H9 (cell line): ENCODE results near the gene HS6ST2. TPM values are rescaled to one million over a fixed set of nuclear protein-coding genes. Genes with fewer than 3 reads are reported as not detected.

Source experiments
- DNase-seq: peaks from one replicate; pipeline ENCODE4 v3.0.0-alpha.2; 2017
- H2AFZ ChIP-seq: one replicate; pipeline ENCODE4 v1.6.1; 2013; ENCODE audit warnings: mild to moderate bottlenecking, low read length, control low read depth, moderate library complexity
- H2AK5ac ChIP-seq: 2 replicates; pipeline ENCODE4 v1.6.1; 2013; ENCODE audit warnings: low read length, control low read depth, mixed read lengths; ENCODE audit not compliant: insufficient read length
- H2BK120ac ChIP-seq: one replicate; pipeline ENCODE4 v1.6.1; 2013; ENCODE audit warnings: low read depth, mild to moderate bottlenecking, low read length, control low read depth, inconsistent platforms; ENCODE audit not compliant: poor library complexity, severe bottlenecking
- H2BK12ac ChIP-seq: 2 replicates; pipeline ENCODE4 v1.6.1; 2013; ENCODE audit warnings: low read length, control low read depth, mixed read lengths, low read depth; ENCODE audit not compliant: insufficient read length
- H2BK15ac ChIP-seq: 2 replicates; pipeline ENCODE4 v1.6.1; 2013; ENCODE audit warnings: low read depth, low read length, control low read depth
- H2BK20ac ChIP-seq: one replicate; pipeline ENCODE4 v1.6.1; 2013; ENCODE audit warnings: low read depth, mild to moderate bottlenecking, low read length, control low read depth, inconsistent platforms; ENCODE audit not compliant: poor library complexity, severe bottlenecking
- H2BK5ac ChIP-seq: 2 replicates; pipeline ENCODE4 v1.6.1; 2013; ENCODE audit warnings: low read length, control low read depth, mixed read lengths; ENCODE audit not compliant: insufficient read length
- H3K14ac ChIP-seq: 2 replicates; pipeline ENCODE4 v1.6.1; 2013; ENCODE audit warnings: low read length, control low read depth; ENCODE audit not compliant: insufficient read depth
- H3K18ac ChIP-seq: 2 replicates; pipeline ENCODE4 v1.6.1; 2013; ENCODE audit warnings: low read depth, mild to moderate bottlenecking, mixed read lengths, low read length, control low read depth; ENCODE audit not compliant: insufficient read length
- H3K23ac ChIP-seq: 2 replicates; pipeline ENCODE4 v1.6.1; 2013; ENCODE audit warnings: low read length, control low read depth, mixed read lengths, low read depth; ENCODE audit not compliant: insufficient read length
- H3K23me2 ChIP-seq: 2 replicates; pipeline ENCODE4 v1.6.1; 2013; ENCODE audit warnings: low read depth, mild to moderate bottlenecking, mixed read lengths, low read length, control low read depth; ENCODE audit not compliant: insufficient read length, poor library complexity, severe bottlenecking
- H3K27ac ChIP-seq: 2 replicates; pipeline ENCODE4 v1.5.1; 2013; ENCODE audit warnings: low read length, control low read depth, mixed read lengths, low read depth; ENCODE audit not compliant: insufficient read length
- H3K27me3 ChIP-seq: 2 replicates; pipeline ENCODE4 v1.6.1; 2013; ENCODE audit warnings: low read length, control low read depth, inconsistent platforms; ENCODE audit not compliant: insufficient read depth
- H3K4ac ChIP-seq: 2 replicates; pipeline ENCODE4 v1.6.1; 2013; ENCODE audit warnings: low read depth, mild to moderate bottlenecking, control low read depth, inconsistent platforms, low read length, moderate library complexity
- H3K4me1 ChIP-seq: 2 replicates; pipeline ENCODE4 v1.6.1; 2013; ENCODE audit warnings: low read length, control low read depth, inconsistent platforms; ENCODE audit not compliant: insufficient read depth
- H3K4me2 ChIP-seq: 2 replicates; pipeline ENCODE4 v1.6.1; 2013; ENCODE audit warnings: low read length, control low read depth, mixed read lengths; ENCODE audit not compliant: insufficient read length, insufficient read depth
- H3K56ac ChIP-seq: 2 replicates; pipeline ENCODE4 v1.6.1; 2013; ENCODE audit warnings: low read depth, mild to moderate bottlenecking, mixed read lengths, low read length, control low read depth; ENCODE audit not compliant: insufficient read length
- H3K79me1 ChIP-seq: 2 replicates; pipeline ENCODE4 v1.6.1; 2013; ENCODE audit warnings: low read depth, mild to moderate bottlenecking, moderate library complexity, low read length, control low read depth, inconsistent platforms; ENCODE audit not compliant: insufficient read depth, poor library complexity, severe bottlenecking
- H3K79me2 ChIP-seq: 2 replicates; pipeline ENCODE4 v1.6.1; 2013; ENCODE audit warnings: low read length, control low read depth, inconsistent platforms; ENCODE audit not compliant: insufficient read depth
- H3K9ac ChIP-seq: 2 replicates; pipeline ENCODE4 v1.6.1; 2013; ENCODE audit warnings: low read length, control low read depth, mixed read lengths; ENCODE audit not compliant: insufficient read length; ENCODE audit errors: extremely low read depth
- H3K9me3 ChIP-seq: one replicate; pipeline ENCODE4 v1.6.1; 2013; ENCODE audit warnings: low read depth, low read length, inconsistent platforms; ENCODE audit not compliant: control insufficient read depth
- H3T11ph ChIP-seq: one replicate; pipeline ENCODE4 v1.6.1; 2013; ENCODE audit warnings: mild to moderate bottlenecking, low read length, control low read depth, inconsistent platforms
- H4K20me1 ChIP-seq: one replicate; pipeline ENCODE4 v1.6.1; 2013; ENCODE audit not compliant: control insufficient read depth, insufficient read length, insufficient read depth
- H4K5ac ChIP-seq: 2 replicates; pipeline ENCODE4 v1.6.1; 2013; ENCODE audit warnings: low read depth, mild to moderate bottlenecking, mixed read lengths, low read length, control low read depth; ENCODE audit not compliant: insufficient read length
- H4K8ac ChIP-seq: replicated peaks from 2 replicates; pipeline ENCODE4 v1.6.1; 2013; ENCODE audit warnings: low read length, control low read depth, mixed read lengths, low read depth; ENCODE audit not compliant: insufficient read length
- H4K91ac ChIP-seq: 2 replicates; pipeline ENCODE4 v1.6.1; 2013; ENCODE audit warnings: low read depth, mild to moderate bottlenecking, moderate library complexity, mixed read lengths, low read length, control low read depth; ENCODE audit not compliant: insufficient read length
- H3K27ac Mint-ChIP-seq, 3 experiments: 2 replicates in 2 of 3; 3 replicates in 1 of 3; pipeline ENCODE4 v1.8.0; 2020 to 2021; ENCODE audit warnings: mixed read lengths in 3 of 3, mild to moderate bottlenecking in 1 of 3, moderate library complexity in 1 of 3
- H3K27me3 Mint-ChIP-seq: 2 replicates; pipeline ENCODE4 v1.8.0; 2021; ENCODE audit warnings: low read depth, mild to moderate bottlenecking, moderate library complexity, mixed read lengths
- H3K36me3 Mint-ChIP-seq, 3 experiments: 2 replicates in 2 of 3; 3 replicates in 1 of 3; pipeline ENCODE4 v1.8.0; 2020 to 2021; ENCODE audit warnings: low read depth in 3 of 3, mixed read lengths in 3 of 3; ENCODE audit not compliant: insufficient read depth in 1 of 3
- H3K4me1 Mint-ChIP-seq, 2 experiments: 2 replicates each; pipeline ENCODE4 v1.8.0; 2020; ENCODE audit warnings: mixed read lengths in 2 of 2
- H3K4me3 Mint-ChIP-seq, 2 experiments: 2 replicates in 1 of 2; 3 replicates in 1 of 2; pipeline ENCODE4 v1.8.0; 2020 to 2021; ENCODE audit warnings: mild to moderate bottlenecking in 2 of 2, mixed read lengths in 2 of 2, moderate library complexity in 1 of 2
- H3K9me3 Mint-ChIP-seq, 2 experiments: 2 replicates in 1 of 2; 3 replicates in 1 of 2; pipeline ENCODE4 v1.8.0; 2020; ENCODE audit warnings: mild to moderate bottlenecking in 2 of 2, mixed read lengths in 2 of 2, moderate library complexity in 1 of 2
- WGBS: extraction: QIAGEN DNeasy Blood & Tissue Kit; methylation state at CpG from one replicate; pipeline ENCODE4 v1.1.7; 2013; ENCODE audit warnings: missing lambda C conversion rate, low lambda C conversion rate, mixed read lengths; ENCODE audit not compliant: insufficient read length; ENCODE audit errors: extremely low coverage; 5-methylcytosine and 5-hydroxymethylcytosine counted together
- total RNA-seq: library from RNA; stranded (reverse); gene quantifications from 2 replicates; pipeline ENCODE4 v1.2.1, GENCODE V29; 2021
- TF ChIP-seq, protein P1 (sequence below): fragments of 200-600 bp; sonication (generic); conservative IDR thresholded peaks from 3 replicates; pipeline ENCODE4 v1.8.0; 2021; ENCODE audit warnings: antibody characterized with exemption, mild to moderate bottlenecking

HS6ST2 gene
- total RNA-seq, 1 experiment from 2014 or later, result 4.8 TPM

DNA sequence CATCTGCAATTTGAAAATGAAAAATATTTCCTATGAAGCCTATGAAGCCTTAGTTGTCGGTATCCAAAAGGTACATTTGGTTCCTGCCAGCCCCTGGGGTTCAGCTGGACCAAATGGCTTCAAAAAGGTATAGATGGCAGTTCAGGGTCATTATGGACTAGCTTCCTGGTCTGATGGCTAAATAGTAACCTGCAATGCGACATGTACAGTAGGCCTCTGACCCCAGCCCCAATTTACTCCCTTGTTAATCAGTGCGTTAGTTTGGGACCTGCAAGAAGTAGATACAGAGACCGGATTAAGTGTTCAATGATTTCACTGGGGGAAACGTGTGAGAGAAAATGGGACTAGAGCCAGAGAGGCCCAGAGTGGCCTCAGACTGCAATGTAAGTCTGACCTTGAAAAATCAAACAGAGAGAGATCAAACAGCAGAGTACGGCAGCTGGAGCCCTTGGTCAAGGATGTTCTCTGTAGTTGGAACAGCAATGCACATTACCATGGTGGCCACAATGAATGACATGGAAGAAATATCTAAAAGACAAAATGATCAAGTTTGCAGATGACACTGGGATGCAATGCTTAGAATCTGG lies 354.6 kb downstream of the HS6ST2 start:
- H3K27me3 Mint-ChIP-seq, result peaks cover 12% of the 10 kb centered on the region
- no peaks in the 10 kb centered on the region for H3K9me3 ChIP-seq
- H3K79me1 ChIP-seq, result no peaks in the 10 kb centered on the region
- H3K4me2 ChIP-seq, result no peak overlapping the region
- no peak overlapping the region for H3K9ac ChIP-seq
- no peak overlapping the region for H2AFZ ChIP-seq
- H3K36me3 Mint-ChIP-seq, result no peaks in the 10 kb centered on the region
- no peak overlapping the region for H3K14ac ChIP-seq
- no CpG with 5 or more reads among the region's 6 CpGs for WGBS
- H4K8ac ChIP-seq, result no peak overlapping the region
- no peak overlapping the region for H2BK120ac ChIP-seq
- no peak overlapping the region for H3T11ph ChIP-seq
- H4K20me1 ChIP-seq, result no peaks in the 10 kb centered on the region
- no peak overlapping the region for H3K27ac Mint-ChIP-seq
- no peaks in the 10 kb centered on the region for H3K4me1 ChIP-seq
- no peak overlapping the region for H3K27ac ChIP-seq
- no peaks in the 10 kb centered on the region for H3K9me3 Mint-ChIP-seq
- no peak overlapping the region for H3K4ac ChIP-seq
- no peak overlapping the region for H4K5ac ChIP-seq
- TF ChIP-seq, protein P1, sequence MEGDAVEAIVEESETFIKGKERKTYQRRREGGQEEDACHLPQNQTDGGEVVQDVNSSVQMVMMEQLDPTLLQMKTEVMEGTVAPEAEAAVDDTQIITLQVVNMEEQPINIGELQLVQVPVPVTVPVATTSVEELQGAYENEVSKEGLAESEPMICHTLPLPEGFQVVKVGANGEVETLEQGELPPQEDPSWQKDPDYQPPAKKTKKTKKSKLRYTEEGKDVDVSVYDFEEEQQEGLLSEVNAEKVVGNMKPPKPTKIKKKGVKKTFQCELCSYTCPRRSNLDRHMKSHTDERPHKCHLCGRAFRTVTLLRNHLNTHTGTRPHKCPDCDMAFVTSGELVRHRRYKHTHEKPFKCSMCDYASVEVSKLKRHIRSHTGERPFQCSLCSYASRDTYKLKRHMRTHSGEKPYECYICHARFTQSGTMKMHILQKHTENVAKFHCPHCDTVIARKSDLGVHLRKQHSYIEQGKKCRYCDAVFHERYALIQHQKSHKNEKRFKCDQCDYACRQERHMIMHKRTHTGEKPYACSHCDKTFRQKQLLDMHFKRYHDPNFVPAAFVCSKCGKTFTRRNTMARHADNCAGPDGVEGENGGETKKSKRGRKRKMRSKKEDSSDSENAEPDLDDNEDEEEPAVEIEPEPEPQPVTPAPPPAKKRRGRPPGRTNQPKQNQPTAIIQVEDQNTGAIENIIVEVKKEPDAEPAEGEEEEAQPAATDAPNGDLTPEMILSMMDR, result no peak
- no peak overlapping the region for H3K18ac ChIP-seq
- H3K23ac ChIP-seq, result no peak overlapping the region
- no peak overlapping the region for H3K56ac ChIP-seq
- no peaks in the 10 kb centered on the region for H3K27me3 ChIP-seq
- no peak overlapping the region for H4K91ac ChIP-seq
- H3K23me2 ChIP-seq, result no peaks in the 10 kb centered on the region
- no peak overlapping the region for H2BK20ac ChIP-seq
- no peak overlapping the region for H2BK5ac ChIP-seq
- no peaks in the 10 kb centered on the region for H3K4me1 Mint-ChIP-seq
- H3K79me2 ChIP-seq, result no peaks in the 10 kb centered on the region
- H2AK5ac ChIP-seq, result no peak overlapping the region
- DNase-seq, result no peak
- no peak overlapping the region for H3K4me3 Mint-ChIP-seq
- no peak overlapping the region for H2BK15ac ChIP-seq
- no peak overlapping the region for H2BK12ac ChIP-seq
